Caco-2 (cell line): ENCODE results near the gene CRTAP. TPM values are rescaled to one million over a fixed set of nuclear protein-coding genes. Genes with fewer than 3 reads are reported as not detected.

ENCODE experiments used
- BruUV-seq: library from RNA; stranded (reverse); fragments of 400-500 nt; replicated peaks from 2 replicates; lab custom pipeline; 2021; lab: Mats Ljungman, UMichigan
- CTCF ChIA-PET: fragments of 300-600 bp; sonication (Branson Sonifier 250); formaldehyde crosslinking; loops from one replicate; lab custom pipeline; 2022; ENCODE audit warnings: antibody characterized with exemption; lab: Charles Lee
- POLR2A ChIA-PET: fragments of 300-600 bp; sonication (Branson Sonifier 250); formaldehyde crosslinking; loops from one replicate; lab custom pipeline; 2022; ENCODE audit warnings: antibody characterized with exemption; lab: Charles Lee
- DNase-seq, 2 experiments: peaks; one replicate each; pipeline versions ENCODE4 v3.0.0 to v3.0.0-alpha.2; 2020 to 2022
- H3K27me3 ChIP-seq: replicated peaks from 2 replicates; pipeline ENCODE4 v1.6.0; 2011; ENCODE audit warnings: low read length; ENCODE audit not compliant: control insufficient read depth, insufficient read depth
- H3K36me3 ChIP-seq: 2 replicates; pipeline ENCODE4 v1.5.1; 2011; ENCODE audit warnings: low read length; ENCODE audit not compliant: control insufficient read depth, insufficient read depth
- H3K4me1 ChIP-seq: fragments of 250-450 bp; sonication (Bioruptor Pico); 2 replicates; pipeline ENCODE4 v1.5.1; 2020; ENCODE audit warnings: mild to moderate bottlenecking
- H3K4me3 ChIP-seq: 2 replicates; pipeline ENCODE4 v1.5.1; 2011; ENCODE audit warnings: low read depth, mild to moderate bottlenecking, control low read depth, low read length
- H3K9me3 ChIP-seq: fragments of 250-450 bp; sonication (Bioruptor Pico); 2 replicates; pipeline ENCODE4 v1.5.1; 2020; ENCODE audit warnings: mild to moderate bottlenecking, moderate library complexity
- H3K27ac Mint-ChIP-seq: one replicate; pipeline ENCODE4 v1.8.0; 2022; ENCODE audit warnings: mixed read lengths; ENCODE audit not compliant: unreplicated experiment
- H3K27me3 Mint-ChIP-seq: one replicate; pipeline ENCODE4 v1.8.0; 2022; ENCODE audit warnings: mixed read lengths; ENCODE audit not compliant: insufficient read depth, unreplicated experiment
- H3K36me3 Mint-ChIP-seq: one replicate; pipeline ENCODE4 v1.8.0; 2022; ENCODE audit warnings: mild to moderate bottlenecking, mixed read lengths; ENCODE audit not compliant: insufficient read depth, unreplicated experiment
- H3K4me1 Mint-ChIP-seq: one replicate; pipeline ENCODE4 v1.8.0; 2022; ENCODE audit warnings: low read depth, mixed read lengths; ENCODE audit not compliant: unreplicated experiment
- H3K4me3 Mint-ChIP-seq: one replicate; pipeline ENCODE4 v1.8.0; 2022; ENCODE audit warnings: mild to moderate bottlenecking, moderate library complexity, mixed read lengths; ENCODE audit not compliant: unreplicated experiment
- H3K9me3 Mint-ChIP-seq: one replicate; pipeline ENCODE4 v1.8.0; 2022; ENCODE audit warnings: mixed read lengths; ENCODE audit not compliant: unreplicated experiment
- CTCF ChIP-seq, 2 experiments: fragments of 200-600 bp in 1 of 2; IDR thresholded peaks; 1 replicate in 1 of 2; 2 replicates in 1 of 2; pipeline versions ENCODE4 v1.5.1 to v1.8.0; 2011 to 2022; ENCODE audit warnings: antibody characterized with exemption in 1 of 2, control low read depth in 1 of 2, inconsistent platforms in 1 of 2, low read depth in 1 of 2, low read length in 1 of 2, mild to moderate bottlenecking in 1 of 2, moderate library complexity in 1 of 2; ENCODE audit not compliant: insufficient read depth in 1 of 2, severe bottlenecking in 1 of 2, unreplicated experiment in 1 of 2
- intact Hi-C: fragments of 100-400 bp; cut with micrococcal nuclease; formaldehyde crosslinking; loops from one replicate; pipeline ENCODE4 v1.10.0; 2022; ENCODE audit not compliant: unreplicated experiment
- total RNA-seq: library from RNA; stranded (reverse); gene quantifications from 2 replicates; pipeline ENCODE4 v1.2.3, GENCODE V29; 2022

CRTAP gene
- total RNA-seq, 1 experiment from 2014 or later = 144 TPM

GRCh38 chr3:33088691-33089090 lies 25.1 kb upstream of the CRTAP start:
- no peak overlapping the region for H3K27ac Mint-ChIP-seq
- no peak for TF ChIP-seq CTCF (IDR thresholded peaks at IDR 0.05; ENCODE audit: insufficient read depth in 1 of 2, low read depth in 1 of 2, low read length in 1 of 2, severe bottlenecking in 1 of 2, unreplicated experiment in 1 of 2)
- Histone ChIP-seq H3K4me3 (no peak overlapping the region), H3K4me1 (no peaks in the 10 kb centered on the region), H3K36me3 (peaks cover 6% of the 10 kb centered on the region), H3K9me3 (no peaks in the 10 kb centered on the region), H3K27me3 (no peaks in the 10 kb centered on the region)
- ChIA-PET CTCF (no interaction called here), POLR2A (no interaction called here)
- intact Hi-C loops = no loop called here
- H3K27me3 Mint-ChIP-seq = no peaks in the 10 kb centered on the region
- DNase-seq = no peak
- H3K9me3 Mint-ChIP-seq = no peaks in the 10 kb centered on the region
- H3K4me3 Mint-ChIP-seq = no peak overlapping the region
- no TSS peak for BruUV-seq
- peaks cover 83% of the 10 kb centered on the region for H3K36me3 Mint-ChIP-seq
- H3K4me1 Mint-ChIP-seq = peaks cover 30% of the 10 kb centered on the region

GRCh38 chr3:33089515-33089914 lies 24.3 kb upstream of the CRTAP start:
- Histone ChIP-seq H3K4me3 (no peak overlapping the region), H3K9me3 (no peaks in the 10 kb centered on the region), H3K36me3 (peaks cover 6% of the 10 kb centered on the region), H3K4me1 (no peaks in the 10 kb centered on the region), H3K27me3 (no peaks in the 10 kb centered on the region)
- no peak overlapping the region for H3K4me3 Mint-ChIP-seq
- intact Hi-C loops = no loop called here
- H3K27me3 Mint-ChIP-seq = no peaks in the 10 kb centered on the region
- H3K36me3 Mint-ChIP-seq = peaks cover 83% of the 10 kb centered on the region
- no peak overlapping the region for H3K27ac Mint-ChIP-seq
- DNase-seq = no peak
- H3K9me3 Mint-ChIP-seq = no peaks in the 10 kb centered on the region
- no peak for TF ChIP-seq CTCF (IDR thresholded peaks at IDR 0.05; ENCODE audit: insufficient read depth in 1 of 2, low read depth in 1 of 2, low read length in 1 of 2, severe bottlenecking in 1 of 2, unreplicated experiment in 1 of 2)
- peaks cover 24% of the 10 kb centered on the region for H3K4me1 Mint-ChIP-seq
- POLR2A ChIA-PET = no interaction called here
- no TSS peak for BruUV-seq
- CTCF ChIA-PET = interaction anchor here (1.1 kb wide), 1 partner anchor 142 kb away, joined by 3 read pairs; no protein-coding TSS in a partner anchor

GRCh38 chr3:33091746-33092145 lies 22.1 kb upstream of the CRTAP start:
- peaks cover 20% of the 10 kb centered on the region for H3K4me1 Mint-ChIP-seq
- H3K27ac Mint-ChIP-seq = no peak overlapping the region
- peaks cover 81% of the 10 kb centered on the region for H3K36me3 Mint-ChIP-seq
- TF ChIP-seq CTCF (IDR thresholded peaks at IDR 0.05; ENCODE audit: insufficient read depth in 1 of 2, low read depth in 1 of 2, low read length in 1 of 2, severe bottlenecking in 1 of 2, unreplicated experiment in 1 of 2) = no peak
- BruUV-seq = no TSS peak
- DNase-seq = no peak
- Histone ChIP-seq H3K36me3 (peaks cover 6% of the 10 kb centered on the region), H3K4me3 (no peak overlapping the region), H3K9me3 (no peaks in the 10 kb centered on the region), H3K27me3 (no peaks in the 10 kb centered on the region), H3K4me1 (0 out of 2 replicates have a peak, but pooled peaks cover 6% of the 10 kb centered on the region)
- H3K9me3 Mint-ChIP-seq = no peaks in the 10 kb centered on the region
- CTCF ChIA-PET = no interaction called here
- no peaks in the 10 kb centered on the region for H3K27me3 Mint-ChIP-seq
- POLR2A ChIA-PET = no interaction called here
- intact Hi-C loops = no loop called here
- H3K4me3 Mint-ChIP-seq = no peak overlapping the region
